Measurements from ENCODE around the gene ITSN2. TPM values are rescaled to one million over a fixed set of nuclear protein-coding genes. Genes with fewer than 3 reads are reported as not detected.

ITSN2 gene
- total and polyA plus RNA-seq, 2 of the 8 experiments (the other 6 are each of a cell fraction or from before 2014, with no cell fraction given): 9.3 to 17.0 TPM

GRCh38 chr2:24345937-24346336 is 14.4 kb downstream of the ITSN2 start:
- peaks cover 0 to 3% of the 10 kb centered on the region in 2 experiments; a peak in 2 of 4 replicates for H3K79me2 ChIP-seq (ENCODE audit: control insufficient read depth in 1 of 2, insufficient read depth in 2 of 2, low read length in 2 of 2)
- H2BK15ac ChIP-seq (ENCODE audit: low read length): no peak overlapping the region
- no peak overlapping the region for H2BK20ac ChIP-seq (ENCODE audit: low read length)
- no peak for DNase-seq (ENCODE audit: low read depth in 1 of 2, low spot score in 2 of 2)
- no peaks in the 10 kb centered on the region for H3K27me3 ChIP-seq (replicated peaks in 1 of 4; ENCODE audit: control insufficient read depth in 3 of 4, extremely low read depth in 1 of 4, insufficient read depth in 3 of 4, low read length in 3 of 4)
- H2BK12ac ChIP-seq (ENCODE audit: low read depth, low read length): no peak overlapping the region
- H3K23ac ChIP-seq (ENCODE audit: insufficient read length): no peak overlapping the region
- POLR2A ChIA-PET (ENCODE audit: partially characterized antibody): interaction anchor here (1.6 kb wide), 1 partner anchor 14 kb away, joined by 3 read pairs; the partner anchor contains the start of gene ITSN2
- no peak overlapping the region for H3K9ac ChIP-seq (replicated peaks in 1 of 4; ENCODE audit: extremely low read depth in 1 of 4, low read depth in 3 of 4, low read length in 3 of 4)
- WGBS, 2 experiments (ENCODE audit: extremely low coverage in 1 of 2, insufficient coverage in 1 of 2, insufficient read length in 1 of 2, insufficient replicate concordance in 2 of 2, low coverage in 1 of 2, low lambda C conversion rate in 2 of 2, missing lambda C conversion rate in 1 of 2): 90% methylated on average over 4 of the region's 4 CpGs; no CpG with 5 or more reads in 1 of the 2 experiments
- no peak overlapping the region for H3K4ac ChIP-seq (replicated peaks; ENCODE audit: insufficient read length, low read depth, low read length)
- H3K27ac ChIP-seq (ENCODE audit: low read depth, low read length): no peak overlapping the region
- H3K9me3 ChIP-seq (ENCODE audit: insufficient read depth in 2 of 2, low read depth in 1 of 2, low read length in 1 of 2): no peaks in the 10 kb centered on the region
- no peak overlapping the region for H2AK5ac ChIP-seq (ENCODE audit: low read depth, low read length)
- no peak overlapping the region for H3K4me2 ChIP-seq (ENCODE audit: insufficient read depth in 1 of 2, low read depth in 2 of 2, low read length in 2 of 2)
- H3K4me1 ChIP-seq (replicated peaks in 1 of 4; ENCODE audit: control insufficient read depth in 3 of 4, insufficient read depth in 4 of 4, low read length in 3 of 4): no peaks in the 10 kb centered on the region
- no peaks in the 10 kb centered on the region; the same call in 1 of the 2 replicates for H3K79me1 ChIP-seq (ENCODE audit: low read depth, low read length)
- H3K18ac ChIP-seq (ENCODE audit: extremely low read depth, low read length): no peak overlapping the region
- H3K4me3 ChIP-seq (ENCODE audit: extremely low read depth in 1 of 4, insufficient read depth in 2 of 4, low read depth in 3 of 4, low read length in 4 of 4): no peak overlapping the region
- no peak overlapping the region for H2BK5ac ChIP-seq (ENCODE audit: low read depth, low read length)
- H2AFZ ChIP-seq (ENCODE audit: low read length): no peak overlapping the region
- no peak overlapping the region for H4K8ac ChIP-seq (ENCODE audit: extremely low read depth, insufficient read depth, low read length)
- no peak overlapping the region for H4K91ac ChIP-seq (replicated peaks; ENCODE audit: insufficient read length, low read length)
- H3K56ac ChIP-seq (replicated peaks; ENCODE audit: insufficient read length, low read depth, low read length): no peak overlapping the region
- no peaks in the 10 kb centered on the region for H3K23me2 ChIP-seq (ENCODE audit: low read depth, low read length)
- FAIRE-seq: no peak
- no peak overlapping the region for H4K5ac ChIP-seq (ENCODE audit: insufficient read length, low read depth, low read length)
- H3K36me3 ChIP-seq (ENCODE audit: control insufficient read depth in 2 of 4, insufficient read depth in 4 of 4, low read length in 3 of 4): no peaks in the 10 kb centered on the region
- CTCF ChIA-PET (ENCODE audit: partially characterized antibody): no interaction called here
- H3K14ac ChIP-seq (ENCODE audit: insufficient read length): no peak overlapping the region
- no peak overlapping the region for H2BK120ac ChIP-seq (replicated peaks; ENCODE audit: low read depth, low read length)
- no peaks in the 10 kb centered on the region for H4K20me1 ChIP-seq (replicated peaks in 1 of 2; ENCODE audit: control insufficient read depth in 1 of 2, insufficient read depth in 2 of 2, low read length in 2 of 2)
- no peak for TF ChIP-seq ZNF274 (IDR thresholded peaks at IDR 0.05; ENCODE audit: borderline replicate concordance, extremely low read depth, low read length)
- no peak for TF ChIP-seq NANOG (IDR thresholded peaks at IDR 0.05; ENCODE audit: insufficient read depth, low read depth, low read length, poor library complexity, severe bottlenecking)
- TF ChIP-seq ASH2L (IDR thresholded peaks at IDR 0.05; ENCODE audit: low read length): no peak
- no peak for TF ChIP-seq TEAD4 (IDR thresholded peaks at IDR 0.05; ENCODE audit: low read depth, low read length)
- no peak for TF ChIP-seq PHF8 (conservative IDR thresholded peaks at IDR 0.05; ENCODE audit: low read depth, low read length)
- TF ChIP-seq TCF12 (IDR thresholded peaks at IDR 0.05; ENCODE audit: low read depth, low read length): no peak
- no peak for TF ChIP-seq CBX5 (IDR thresholded peaks at IDR 0.05; ENCODE audit: low read depth, low read length)
- no peak for TF ChIP-seq CHD1 (IDR thresholded peaks at IDR 0.05; ENCODE audit: low read depth, low read length)
- no peak for TF ChIP-seq SP1 (IDR thresholded peaks at IDR 0.05; ENCODE audit: low read depth, low read length)
- TF ChIP-seq FOSL1 (IDR thresholded peaks at IDR 0.05; ENCODE audit: insufficient read depth, low read depth, low read length): no peak
- TF ChIP-seq BCL11A (IDR thresholded peaks at IDR 0.05; ENCODE audit: low read depth in 2 of 2, low read length in 2 of 2): no peak
- no peak for TF ChIP-seq SIX5 (IDR thresholded peaks at IDR 0.05; ENCODE audit: low read depth, low read length)
- no peak for TF ChIP-seq MAFK (IDR thresholded peaks at IDR 0.05; ENCODE audit: low read depth, low read length)
- no peak for TF ChIP-seq POLR2A (IDR thresholded peaks at IDR 0.05; ENCODE audit: control extremely low read depth in 1 of 2, low read depth in 2 of 2, low read length in 2 of 2)
- no peak for TF ChIP-seq YY1 (IDR thresholded peaks at IDR 0.05; ENCODE audit: low read depth, low read length)

Measured in H1 (cell line).